HepG2 (cell line): ENCODE measurements around the gene PCDHGB2.
"Not testable (repeated sequence)": the region's sequence is repeated elsewhere in the genome, so short reads cannot be mapped to it uniquely, and the experiment has no call there.

Experiments
- ESRRA ChIP-seq: sonication (generic); formaldehyde crosslinking; IDR thresholded peaks from 2 replicates; pipeline ENCODE4 v1.5.1; 2020; ENCODE audit warnings: mild to moderate bottlenecking, low read depth, missing genetic modification reagents
- HDAC6 ChIP-seq: fragments of 200-600 bp; sonication (generic); IDR thresholded peaks from 2 replicates; pipeline ENCODE4 v1.7.0; 2017; ENCODE audit warnings: mild to moderate bottlenecking, antibody characterized with exemption, low read length, low read depth
- MLXIP ChIP-seq: sonication (generic); formaldehyde crosslinking; IDR thresholded peaks from 2 replicates; pipeline ENCODE4 v1.9.0; 2021; ENCODE audit warnings: missing genetic modification reagents, borderline replicate concordance

- not testable (repeated sequence) for TF ChIP-seq HDAC6; ESRRA (CRISPR knock-in tag); MLXIP (CRISPR knock-in tag)
These were observed 34.8 kb downstream of the PCDHGB2 start for GRCh38 chr5:141394401-141395187.
